HL-60/S4 treated with phorbol 12-myristate 13-acetate at 8.2 ng/mL for 4 days and 3 days (cell line): ENCODE results near the gene EIF2B2.
"Not testable (repeated sequence)": the region's sequence is repeated elsewhere in the genome, so short reads cannot be mapped to it uniquely, and the experiment has no call there.

ENCODE experiments used
- in situ Hi-C: fragments of 300-500 bp; cut with MboI; formaldehyde crosslinking; loops from 2 replicates; pipeline ENCODE4 v1.15.0; 2022; ENCODE audit warnings: low sequenced_read_pairs

Gene EIF2B2

GRCh38 chr14:74988131-74988530 lies 14.6 kb upstream of the EIF2B2 start:
- in situ Hi-C loops, result no loop called here

GRCh38 chr14:74988993-74989392 lies 13.7 kb upstream of the EIF2B2 start:
- in situ Hi-C loops, result no loop called here

GRCh38 chr14:74994182-74994581 lies 8.5 kb upstream of the EIF2B2 start:
- in situ Hi-C loops, result not testable (repeated sequence)

GRCh38 chr14:74995781-74996180 lies 6.9 kb upstream of the EIF2B2 start:
- in situ Hi-C loops, result not testable (repeated sequence)

GRCh38 chr14:75001261-75001660 lies 1.5 kb upstream of the EIF2B2 start:
- in situ Hi-C loops, result no loop called here

GRCh38 chr14:75001899-75002298 lies 822 bp upstream of the EIF2B2 start:
- in situ Hi-C loops, result no loop called here

- in situ Hi-C loops, result no loop called here
These were observed 718 bp downstream of the EIF2B2 start for GRCh38 chr14:75003250-75004027.

- in situ Hi-C loops, result no loop called here
These were observed 2.6 kb downstream of the EIF2B2 start for GRCh38 chr14:75005357-75005756.

GRCh38 chr14:75009176-75009575 lies 6.5 kb downstream of the EIF2B2 start:
- in situ Hi-C loops, result no loop called here

- in situ Hi-C loops, result no loop called here
These were observed 7.9 kb downstream of the EIF2B2 start for GRCh38 chr14:75010472-75011093.

- in situ Hi-C loops, result no loop called here
These were observed 8.8 kb downstream of the EIF2B2 start for GRCh38 chr14:75011356-75011994.

- in situ Hi-C loops, result no loop called here
These were observed 10.6 kb downstream of the EIF2B2 start for GRCh38 chr14:75013290-75013689.

GRCh38 chr14:75015496-75015895 lies 12.8 kb downstream of the EIF2B2 start:
- in situ Hi-C loops, result no loop called here

- in situ Hi-C loops, result no loop called here
These were observed 14.1 kb downstream of the EIF2B2 start for GRCh38 chr14:75016815-75017214.

GRCh38 chr14:75018694-75019093 lies 16.0 kb downstream of the EIF2B2 start:
- in situ Hi-C loops, result no loop called here

GRCh38 chr14:75022655-75023054 lies 19.9 kb downstream of the EIF2B2 start:
- in situ Hi-C loops, result no loop called here

GRCh38 chr14:75023108-75023507 lies 20.4 kb downstream of the EIF2B2 start:
- in situ Hi-C loops, result no loop called here

GRCh38 chr14:75025082-75025481 lies 22.4 kb downstream of the EIF2B2 start:
- in situ Hi-C loops, result no loop called here

- in situ Hi-C loops, result no loop called here
These were observed 23.2 kb downstream of the EIF2B2 start for GRCh38 chr14:75025876-75026275.

- in situ Hi-C loops, result no loop called here
These were observed 27.4 kb downstream of the EIF2B2 start for GRCh38 chr14:75030147-75030546.

- in situ Hi-C loops, result no loop called here
These were observed 30.2 kb downstream of the EIF2B2 start for GRCh38 chr14:75032939-75033338.

- in situ Hi-C loops, result no loop called here
These were observed 37.8 kb downstream of the EIF2B2 start for GRCh38 chr14:75040507-75040906.
